Prostate gland (tissue), 2 donors: ENCODE data around the gene PSEN1.

ENCODE experiments used
- POLR2A ChIP-seq: fragments of 450-650 bp; IDR thresholded peaks from one replicate; pipeline ENCODE4 v1.6.1; 2016; ENCODE audit warnings: antibody characterized with exemption, mild to moderate bottlenecking
- TF ChIP-seq, protein P1 (sequence below), 4 experiments: fragments of 200-600 bp in 2 of 4; fragments of 450-650 bp in 2 of 4; sonication (generic) in 2 of 4; IDR thresholded peaks; 1 replicate in 3 of 4; 2 replicates in 1 of 4; pipeline ENCODE4 v1.5.1; 2016 to 2019; ENCODE audit warnings: antibody characterized with exemption in 4 of 4, mild to moderate bottlenecking in 2 of 4, moderate library complexity in 2 of 4

DNA sequence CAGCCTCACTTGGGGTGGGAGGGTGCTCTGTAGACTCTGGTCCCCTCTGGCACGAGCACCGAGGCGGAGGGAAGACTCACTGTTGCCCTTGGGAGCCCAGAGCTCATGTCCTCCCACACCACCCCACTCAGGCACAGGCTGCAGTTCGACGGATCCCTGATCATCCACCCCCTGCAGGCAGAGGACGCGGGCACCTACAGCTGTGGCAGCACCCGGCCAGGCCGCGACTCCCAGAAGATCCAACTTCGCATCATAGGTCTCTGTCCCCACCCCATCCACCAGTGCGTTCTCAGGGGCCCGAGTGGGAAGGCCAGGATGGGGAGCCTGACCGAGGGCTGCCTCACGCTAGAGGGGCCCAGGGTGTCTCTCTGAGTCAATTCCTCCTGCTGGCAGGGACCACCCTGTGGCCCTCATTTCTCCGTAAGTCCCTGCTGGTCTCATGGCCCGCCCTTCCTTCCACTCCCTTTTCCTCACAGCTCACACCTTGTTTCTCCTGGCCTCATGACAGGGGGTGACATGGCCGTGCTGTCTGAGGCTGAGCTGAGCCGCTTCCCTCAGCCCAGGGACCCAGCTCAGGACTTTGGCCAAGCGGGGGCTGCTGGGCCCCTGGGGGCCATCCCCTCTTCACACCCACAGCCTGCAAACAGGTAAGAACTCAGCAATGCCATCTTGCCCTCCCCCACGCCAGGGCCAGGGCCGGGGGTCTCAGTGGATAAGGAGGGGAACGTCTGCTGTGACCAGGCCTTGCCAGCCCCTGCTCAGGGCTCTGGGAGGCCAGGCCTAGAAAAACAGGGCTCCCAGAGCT is 128.0 kb downstream of the PSEN1 start:
- TF ChIP-seq, protein P1, sequence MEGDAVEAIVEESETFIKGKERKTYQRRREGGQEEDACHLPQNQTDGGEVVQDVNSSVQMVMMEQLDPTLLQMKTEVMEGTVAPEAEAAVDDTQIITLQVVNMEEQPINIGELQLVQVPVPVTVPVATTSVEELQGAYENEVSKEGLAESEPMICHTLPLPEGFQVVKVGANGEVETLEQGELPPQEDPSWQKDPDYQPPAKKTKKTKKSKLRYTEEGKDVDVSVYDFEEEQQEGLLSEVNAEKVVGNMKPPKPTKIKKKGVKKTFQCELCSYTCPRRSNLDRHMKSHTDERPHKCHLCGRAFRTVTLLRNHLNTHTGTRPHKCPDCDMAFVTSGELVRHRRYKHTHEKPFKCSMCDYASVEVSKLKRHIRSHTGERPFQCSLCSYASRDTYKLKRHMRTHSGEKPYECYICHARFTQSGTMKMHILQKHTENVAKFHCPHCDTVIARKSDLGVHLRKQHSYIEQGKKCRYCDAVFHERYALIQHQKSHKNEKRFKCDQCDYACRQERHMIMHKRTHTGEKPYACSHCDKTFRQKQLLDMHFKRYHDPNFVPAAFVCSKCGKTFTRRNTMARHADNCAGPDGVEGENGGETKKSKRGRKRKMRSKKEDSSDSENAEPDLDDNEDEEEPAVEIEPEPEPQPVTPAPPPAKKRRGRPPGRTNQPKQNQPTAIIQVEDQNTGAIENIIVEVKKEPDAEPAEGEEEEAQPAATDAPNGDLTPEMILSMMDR (IDR thresholded peaks at IDR 0.05), result no peak
- TF ChIP-seq POLR2A, result no peak
